HL-60/S4 (cell line): ENCODE results near the gene MGAT4A.
"Not testable (repeated sequence)": the region's sequence is repeated elsewhere in the genome, so short reads cannot be mapped to it uniquely, and the experiment has no call there.

Experiments used
- in situ Hi-C: fragments of 300-500 bp; cut with MboI; formaldehyde crosslinking; loops from 2 replicates; pipeline ENCODE4 v1.14.3; 2022; ENCODE audit warnings: low sequenced_read_pairs

The MGAT4A gene

DNA sequence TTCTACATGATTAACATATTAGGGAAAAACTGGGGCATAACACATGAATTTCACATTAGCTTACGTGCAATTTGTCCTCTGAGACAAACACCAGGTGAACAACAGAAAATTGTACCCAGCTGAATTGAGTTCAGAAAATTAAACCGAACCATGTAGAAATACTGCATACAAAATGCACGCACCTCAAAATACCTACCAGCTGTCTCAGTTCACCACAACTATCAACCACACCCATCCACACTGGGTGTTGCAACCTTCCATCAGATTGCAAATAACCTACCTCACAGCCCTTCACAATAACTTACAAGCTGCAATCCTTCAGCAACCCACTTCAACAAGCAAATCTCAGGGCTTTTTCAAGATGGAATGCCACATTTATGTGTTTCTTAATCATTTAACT, 66.6 kb downstream of the MGAT4A start:
- in situ Hi-C loops: no loop called here

- in situ Hi-C loops: no loop called here
Measured at GRCh38 chr2:98663511-98664090, 67.3 kb downstream of the MGAT4A start.

GRCh38 chr2:98659491-98659840, 71.5 kb downstream of the MGAT4A start:
- in situ Hi-C loops: not testable (repeated sequence)

DNA sequence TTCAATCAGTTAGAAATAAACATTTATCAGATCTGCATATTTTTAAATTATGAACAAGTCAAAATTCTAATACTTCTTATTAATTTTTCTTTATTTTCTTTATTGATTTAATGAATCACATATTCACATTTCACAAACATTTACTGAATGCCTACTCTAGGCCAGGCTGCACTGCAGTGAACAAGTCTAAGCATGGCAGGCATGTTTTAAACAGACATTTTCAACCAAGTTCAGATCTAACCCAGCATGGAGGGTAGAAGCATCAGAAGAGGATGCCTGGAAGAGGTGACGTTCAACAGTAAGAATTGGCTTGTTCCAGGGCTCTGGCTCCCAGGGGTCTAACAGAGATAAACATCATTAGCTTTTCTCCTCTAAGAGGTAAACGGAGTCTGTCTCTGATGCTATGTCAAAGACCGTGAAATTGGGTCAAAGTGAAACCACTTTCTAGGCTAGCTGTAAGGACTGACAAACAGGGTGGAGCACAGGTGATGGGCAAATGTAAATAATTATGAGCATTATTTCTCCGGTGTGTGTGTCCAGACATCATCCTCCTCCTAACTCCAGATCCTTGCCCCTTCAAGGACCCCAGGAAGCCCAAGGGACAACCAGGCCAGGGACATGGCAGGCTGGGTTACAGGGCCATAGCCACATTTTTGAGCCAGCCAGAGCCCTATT, 72.0 kb downstream of the MGAT4A start:
- in situ Hi-C loops: no loop called here

DNA sequence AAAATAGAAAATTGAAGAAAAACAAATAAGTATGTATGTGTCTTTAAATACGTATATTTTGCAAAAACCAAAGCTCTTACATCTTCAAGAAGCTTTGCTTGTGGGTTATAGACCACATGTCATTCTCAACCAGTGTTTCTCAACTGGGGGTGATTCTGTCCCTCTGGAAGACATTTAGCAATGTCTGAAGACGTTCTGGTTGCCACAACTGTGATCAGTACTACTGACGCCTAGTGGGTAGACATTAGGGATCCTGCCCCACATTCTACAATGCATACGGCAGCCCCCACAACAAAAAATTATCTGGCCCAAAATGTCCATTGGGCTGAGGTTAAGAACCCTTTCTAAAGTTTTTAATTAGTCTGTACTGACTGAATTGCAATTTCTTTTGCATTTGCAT, 74.1 kb downstream of the MGAT4A start:
- in situ Hi-C loops: no loop called here

DNA sequence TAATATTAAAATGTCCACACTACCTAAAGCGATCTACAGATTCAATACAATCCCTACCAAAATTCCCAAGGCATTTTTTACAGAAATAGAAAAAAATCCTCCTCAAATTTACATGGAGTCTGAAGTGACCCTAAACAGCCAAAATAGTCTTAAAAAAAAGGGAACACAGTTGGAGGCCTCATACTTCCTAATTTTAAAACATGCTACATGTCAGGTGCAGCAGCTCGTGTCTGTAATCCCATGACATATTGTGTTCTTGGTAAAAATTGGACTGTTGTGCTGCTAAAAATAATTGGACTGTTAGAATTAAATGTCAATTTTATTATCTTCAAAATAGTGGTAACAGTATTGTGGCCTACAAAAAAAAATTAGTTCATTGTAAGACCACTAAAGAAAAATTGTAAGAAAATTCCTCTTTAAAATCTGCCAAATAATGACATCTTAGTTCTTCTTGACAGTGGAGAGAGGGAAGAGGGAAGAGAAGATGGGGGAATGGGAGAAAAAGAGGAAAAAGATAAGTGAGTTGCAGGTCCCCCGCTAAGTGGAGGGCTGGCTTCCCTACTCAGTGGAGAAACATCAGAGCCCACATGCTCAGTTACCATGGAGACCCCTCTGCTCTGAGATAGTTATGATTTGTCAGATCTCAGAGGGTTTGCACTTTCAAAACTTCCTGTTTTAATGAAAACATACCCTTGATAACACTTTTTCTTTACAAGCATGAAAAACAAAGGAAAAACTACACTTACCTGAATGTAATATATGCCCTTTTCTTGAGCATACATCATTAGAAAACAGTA, 76.0 kb downstream of the MGAT4A start:
- in situ Hi-C loops: no loop called here

DNA sequence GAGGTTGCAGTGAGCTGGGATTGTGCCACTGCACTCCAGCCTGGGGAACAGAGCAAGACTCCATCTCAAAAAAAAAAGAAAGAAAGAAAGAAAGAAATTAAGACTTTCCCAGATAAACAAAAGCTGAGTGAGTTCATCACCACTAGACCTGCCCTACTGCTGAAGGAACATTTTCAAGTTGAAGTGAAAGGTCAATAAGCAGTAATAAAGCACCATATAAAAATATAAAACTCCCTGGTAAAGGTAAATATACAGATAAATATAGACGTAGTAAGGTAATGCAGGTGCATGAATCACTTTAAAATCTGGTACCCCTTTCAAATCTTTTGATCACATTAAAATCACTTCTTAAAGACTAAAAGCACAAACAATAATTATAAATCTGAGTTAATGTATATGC, 79.9 kb downstream of the MGAT4A start:
- in situ Hi-C loops: no loop called here

DNA sequence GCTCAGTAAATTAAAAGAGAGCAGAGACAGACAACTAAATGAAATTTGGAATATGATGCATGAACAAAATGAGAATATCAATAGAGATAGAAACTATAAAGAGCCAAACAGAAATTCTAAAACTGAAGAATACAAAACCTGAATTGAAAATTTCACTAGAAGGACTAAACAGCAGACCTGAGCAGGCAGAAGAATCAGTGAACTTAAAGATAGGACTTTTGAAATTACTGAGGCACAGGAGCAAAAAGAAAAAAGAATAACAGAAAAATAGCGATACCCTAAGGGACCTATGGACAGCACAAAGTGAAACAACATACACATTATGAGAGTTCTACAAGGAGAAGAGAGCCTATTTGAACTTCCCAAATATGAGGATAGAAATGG, 80.9 kb downstream of the MGAT4A start:
- in situ Hi-C loops: loop anchor here (5.0 to 10.0 kb wide), 2 partner anchors 187 to 415 kb away; no protein-coding TSS in a partner anchor

GRCh38 chr2:98649135-98649991, 81.6 kb downstream of the MGAT4A start:
- in situ Hi-C loops: loop anchor here (5.0 to 10.0 kb wide), 2 partner anchors 188 to 415 kb away; no protein-coding TSS in a partner anchor

DNA sequence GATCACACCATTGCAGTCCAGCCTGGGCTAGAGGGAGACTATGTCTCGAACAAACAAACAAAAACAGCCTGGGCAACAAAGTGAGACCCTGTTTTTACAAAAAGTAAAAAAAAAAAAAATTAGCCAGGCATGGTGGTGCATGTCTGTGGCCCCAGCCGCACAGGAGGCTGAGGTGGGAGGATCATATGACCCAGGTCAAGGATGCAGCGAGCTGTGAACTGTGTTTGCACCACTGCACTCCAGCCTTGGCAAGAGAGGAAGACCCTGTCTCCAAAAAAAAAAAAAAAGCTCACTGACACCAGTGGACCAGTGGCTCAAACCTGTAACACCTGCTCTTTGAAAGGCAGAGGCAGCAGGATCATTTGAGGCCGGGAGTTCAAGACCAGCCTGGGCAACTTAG, 82.5 kb downstream of the MGAT4A start:
- in situ Hi-C loops: loop anchor here (5.0 to 10.0 kb wide), 2 partner anchors 189 to 416 kb away; no protein-coding TSS in a partner anchor

- in situ Hi-C loops: loop anchor here (5.0 to 10.0 kb wide), 2 partner anchors 190 to 417 kb away; no protein-coding TSS in a partner anchor
Measured at GRCh38 chr2:98647636-98648035, 83.3 kb downstream of the MGAT4A start.

DNA sequence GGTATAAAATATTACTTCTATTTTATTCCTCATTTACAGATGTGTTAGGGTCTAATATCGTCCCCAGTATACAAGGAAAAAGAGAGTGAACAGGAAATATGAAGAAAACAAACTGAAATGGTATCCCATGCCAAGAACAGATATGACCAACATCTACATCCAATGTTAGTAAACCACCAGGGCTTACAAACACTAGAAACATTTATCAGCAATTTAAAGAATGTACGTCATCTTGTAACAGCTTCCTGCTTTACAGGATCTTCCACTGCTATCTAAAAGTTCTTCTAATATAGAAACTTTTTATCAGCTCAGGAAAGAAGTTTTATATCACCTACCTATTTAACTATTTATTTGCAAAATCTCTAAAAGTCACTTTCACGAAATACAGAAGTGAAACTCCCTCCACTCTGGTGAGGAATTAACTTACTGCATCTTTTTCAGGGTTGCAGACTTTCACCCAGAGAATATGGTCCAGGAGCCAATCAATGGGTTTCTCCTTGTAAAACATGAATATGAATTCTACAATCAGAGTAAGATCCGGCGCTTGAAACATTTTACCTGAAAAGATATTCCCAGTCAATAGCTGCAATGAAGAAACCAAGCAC, 87.3 kb downstream of the MGAT4A start:
- in situ Hi-C loops: loop anchor here (10.0 kb wide), 1 partner anchor 421 kb away; no protein-coding TSS in a partner anchor

- in situ Hi-C loops: no loop called here
Measured at GRCh38 chr2:98637401-98638147, 93.4 kb downstream of the MGAT4A start.

GRCh38 chr2:98634406-98635092, 96.4 kb downstream of the MGAT4A start:
- in situ Hi-C loops: no loop called here

DNA sequence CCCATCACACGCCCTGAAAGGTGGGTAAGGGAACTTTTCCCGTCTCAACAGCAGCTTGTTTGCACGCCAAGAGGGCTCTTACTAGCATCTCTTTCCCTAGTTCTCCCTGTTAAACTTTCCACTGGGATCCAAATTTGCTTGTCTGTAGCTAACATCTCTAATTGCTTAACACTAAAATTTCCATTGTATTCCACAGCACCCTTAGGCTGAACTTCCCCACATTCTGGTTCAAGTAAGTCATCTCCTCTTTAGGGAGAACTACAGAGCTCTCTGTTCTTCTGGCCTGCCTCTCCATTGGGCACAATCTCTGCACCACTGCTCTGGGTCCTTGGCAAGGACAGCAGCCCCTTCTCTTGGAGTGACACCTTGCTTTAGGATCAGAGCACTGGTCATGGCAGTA, 98.6 kb downstream of the MGAT4A start:
- in situ Hi-C loops: no loop called here

- in situ Hi-C loops: no loop called here
Measured at GRCh38 chr2:98623657-98624056, 107.3 kb downstream of the MGAT4A start.

- in situ Hi-C loops: no loop called here
Measured at GRCh38 chr2:98617149-98617548, 113.8 kb downstream of the MGAT4A start.

GRCh38 chr2:98615481-98615880, 115.5 kb downstream of the MGAT4A start:
- in situ Hi-C loops: no loop called here
